NCI-H1417 treated with DMSO at 0.1 percent for 48 hours (cell line): Measurements from ENCODE around the gene RELL2.
A peak's percentile ranks its signal among the peaks of the same experiment; 100 is the strongest.

ENCODE experiments used
- DNase-seq: peaks from one replicate; lab custom pipeline; 2025; lab: John Stamatoyannopoulos, UW

The RELL2 gene

DNA sequence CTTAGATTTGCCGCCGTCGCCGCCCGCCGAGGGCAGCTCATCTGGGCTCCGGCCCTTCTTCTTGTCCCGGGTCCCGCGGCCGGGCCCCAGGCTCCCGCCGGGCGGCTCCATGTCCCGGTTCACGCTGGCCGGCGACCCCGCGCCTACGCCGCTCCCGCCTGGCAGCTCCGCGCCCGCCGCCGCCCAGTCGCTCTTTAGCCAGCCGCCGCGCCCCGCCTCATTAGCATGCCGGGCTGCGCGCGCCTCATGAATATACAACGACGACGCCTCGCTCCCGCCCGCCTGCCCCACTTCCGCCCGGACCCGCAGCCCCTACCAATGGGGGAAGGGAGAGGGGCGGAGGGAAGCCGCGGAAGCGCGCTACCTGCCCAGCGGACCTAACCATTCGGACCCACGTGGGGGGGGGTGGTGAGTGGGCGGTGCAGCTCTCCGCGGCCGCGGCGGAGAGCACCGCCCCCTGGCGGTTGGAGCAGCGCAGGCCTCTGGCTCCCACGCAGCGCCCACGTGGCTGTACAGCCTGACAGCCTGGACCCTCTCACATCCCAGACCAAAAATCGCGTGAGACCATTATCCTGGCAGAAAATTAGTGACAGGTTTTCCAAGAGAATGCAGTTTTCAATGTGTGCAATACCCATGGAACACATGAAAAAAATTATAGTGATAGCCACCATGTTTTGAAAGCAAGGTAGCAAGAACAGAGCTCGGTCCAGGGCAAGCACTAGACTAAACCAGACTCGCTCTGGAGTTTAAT is 17.8 kb upstream of the RELL2 start, which contains the start of gene DIAPH1:
Gene DIAPH1, minus strand, starts transcription at position 197 of the 751 bp plus-strand sequence. Its CDS starts 86 bp downstream, at position 111.
- peak; percentile 10 for DNase-seq

DNA sequence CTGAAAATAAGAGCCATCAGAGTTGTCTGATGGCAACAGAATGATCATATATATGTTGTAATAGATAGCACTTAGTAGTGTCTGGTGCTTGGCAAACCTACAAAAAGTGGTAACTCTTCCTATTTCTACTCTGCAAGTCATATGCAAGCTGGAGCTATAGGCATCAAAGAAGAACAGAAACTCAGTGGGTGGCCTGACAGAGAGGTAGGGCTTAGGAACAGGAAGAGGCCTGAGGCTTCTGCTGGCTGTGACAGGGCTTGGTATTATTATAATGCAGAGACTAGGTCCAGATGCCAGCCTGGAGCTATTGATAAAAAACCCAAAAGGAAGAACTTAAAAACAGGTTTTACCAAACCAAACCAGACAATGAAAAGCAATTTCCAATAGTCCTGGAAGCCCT is 13.6 kb upstream of the RELL2 start:
- no peak for DNase-seq

DNA sequence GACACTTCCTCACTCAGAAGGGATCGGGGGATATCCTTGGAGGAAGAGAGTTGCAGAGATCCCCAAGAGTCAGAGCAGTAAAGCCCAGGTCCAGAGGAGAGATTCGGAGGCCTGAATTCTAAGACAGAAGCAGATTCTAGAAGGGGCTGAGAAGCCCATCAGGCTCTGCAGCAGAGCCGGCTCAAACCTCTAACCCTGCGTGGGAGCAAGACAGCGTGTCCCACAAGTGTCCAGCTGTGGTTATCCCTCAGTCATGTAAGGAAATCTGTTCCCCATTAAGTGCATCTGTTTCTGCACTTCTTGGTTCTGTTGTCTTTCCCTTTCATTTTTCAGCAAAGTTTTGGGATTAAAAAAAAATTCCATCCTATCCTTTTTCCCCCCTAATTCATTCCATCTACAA is 13.2 kb upstream of the RELL2 start:
- DNase-seq = no peak

DNA sequence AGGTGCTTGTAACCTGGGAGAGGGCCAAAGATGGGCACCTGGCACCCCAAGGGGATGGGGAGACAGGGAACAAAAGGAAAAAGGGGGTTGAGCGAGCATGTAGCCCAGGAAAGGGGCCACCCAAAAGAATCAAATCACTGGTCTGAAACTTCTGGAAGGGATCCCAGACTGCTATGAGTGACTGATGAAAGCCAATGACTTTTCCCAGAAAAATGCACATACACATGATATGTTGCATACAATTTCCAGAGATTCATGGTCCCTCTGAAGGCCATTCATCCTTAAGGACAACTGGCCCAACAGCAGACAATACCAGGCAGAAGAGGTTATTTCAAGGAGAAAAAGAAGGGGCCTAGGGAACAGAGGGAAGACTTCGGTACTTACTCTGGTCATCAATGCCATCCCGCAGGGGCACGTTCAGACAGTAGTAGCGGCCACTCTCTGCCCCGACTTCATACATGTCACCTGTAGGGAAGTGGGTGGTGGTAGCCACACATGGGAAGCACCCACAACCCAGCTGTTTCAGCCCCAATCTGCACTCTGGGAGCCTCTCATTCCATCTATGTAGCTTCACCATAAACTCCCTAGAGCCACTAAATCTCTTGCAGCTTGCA is 8.5 kb upstream of the RELL2 start:
- no peak for DNase-seq

DNA sequence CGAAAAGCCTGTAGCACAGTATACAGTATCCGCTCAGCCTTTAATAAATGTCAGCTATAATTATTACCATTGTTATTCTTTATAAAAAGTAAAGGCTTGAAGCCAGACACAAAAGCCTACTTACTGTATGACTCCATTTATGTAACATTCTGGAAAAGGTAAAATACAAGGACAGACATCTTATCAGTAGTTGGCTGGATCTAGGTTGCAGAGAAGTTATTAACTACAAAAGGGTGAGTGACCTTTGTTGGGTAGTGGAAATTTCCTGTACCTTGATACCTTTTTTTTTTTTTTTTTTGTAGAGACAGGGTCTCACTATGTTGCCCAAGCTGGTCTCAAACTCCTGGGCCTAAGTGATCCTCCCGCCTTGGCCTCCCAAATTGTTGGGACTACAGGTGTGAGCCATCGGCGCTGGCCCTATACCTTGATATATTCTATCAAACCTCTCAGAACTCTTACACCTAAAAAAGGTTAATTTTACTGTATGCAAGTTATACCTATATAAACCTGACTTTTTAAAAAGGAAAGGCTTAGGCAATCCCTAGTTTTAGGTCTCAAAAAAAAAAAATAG is 6.1 kb upstream of the RELL2 start:
- no peak for DNase-seq

DNA sequence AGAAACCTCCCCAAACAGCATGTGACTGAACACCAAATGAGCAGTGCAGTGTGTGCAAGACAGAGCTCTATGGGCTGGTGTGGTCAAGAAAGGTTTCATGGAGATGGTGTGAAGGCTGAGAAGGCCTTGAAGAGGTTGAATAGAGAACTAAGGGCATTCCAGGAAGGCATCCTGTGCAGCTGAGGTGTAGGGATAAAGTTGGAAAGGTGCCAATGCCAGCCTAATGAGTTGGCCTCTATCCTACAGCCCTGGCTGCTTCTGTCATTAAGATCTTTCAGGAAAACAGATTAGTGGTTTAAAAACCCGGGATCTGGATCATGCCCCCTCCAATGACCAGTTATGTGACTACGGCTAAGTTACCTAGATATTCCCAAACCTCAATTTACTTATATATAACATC is 4.1 kb upstream of the RELL2 start:
- no peak for DNase-seq

DNA sequence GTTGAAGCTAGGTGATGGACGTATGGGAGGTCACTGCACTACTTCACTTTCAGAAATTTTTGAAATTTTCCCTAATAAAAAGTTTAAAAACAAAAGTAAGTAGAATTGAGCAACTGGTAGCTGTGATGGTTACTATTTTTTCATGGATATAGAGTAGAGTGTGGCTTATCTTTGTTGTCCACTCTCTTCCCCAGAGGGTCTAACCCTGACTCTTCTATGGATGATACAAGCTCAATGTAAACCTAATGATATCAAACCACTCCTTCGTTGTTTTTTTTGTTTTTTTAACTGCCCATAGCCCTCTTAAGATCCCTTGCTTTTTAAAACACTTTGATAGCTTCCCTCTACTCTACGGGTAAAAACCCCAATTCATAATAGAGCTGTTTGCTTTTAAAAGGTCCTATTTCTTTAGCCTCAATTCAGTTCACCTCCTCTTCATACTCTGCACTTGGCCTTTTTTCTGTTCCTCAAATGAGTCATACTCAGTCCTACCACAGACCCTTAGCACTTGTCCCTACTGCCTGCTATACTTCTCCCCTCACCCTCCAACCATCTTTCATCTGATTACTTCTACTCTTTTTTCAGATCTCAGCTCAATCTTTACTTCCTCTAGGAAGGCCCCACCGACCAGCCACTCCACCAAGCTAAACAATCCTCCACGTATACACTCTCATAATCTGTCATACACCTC is 2.8 kb upstream of the RELL2 start:
- DNase-seq = no peak

DNA sequence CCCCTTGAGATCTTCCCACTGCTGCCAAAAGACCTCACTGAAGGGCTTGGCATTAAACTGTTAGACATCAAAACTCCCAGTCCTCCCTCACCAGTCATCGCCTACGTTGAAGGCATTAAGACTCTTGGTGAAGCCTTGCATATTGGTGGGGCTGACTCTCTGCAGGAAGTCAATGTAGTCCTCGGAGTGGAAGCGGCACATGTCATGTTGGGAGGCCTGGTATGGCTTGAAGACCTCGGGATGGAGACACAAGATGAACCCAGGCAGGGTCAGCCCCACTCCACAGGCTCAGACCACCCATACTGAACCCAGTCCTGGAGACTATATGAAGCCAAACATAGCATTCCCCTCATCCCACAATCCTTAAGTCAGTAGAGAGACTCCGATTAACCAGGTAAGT is 2.1 kb upstream of the RELL2 start:
- no peak for DNase-seq

DNA sequence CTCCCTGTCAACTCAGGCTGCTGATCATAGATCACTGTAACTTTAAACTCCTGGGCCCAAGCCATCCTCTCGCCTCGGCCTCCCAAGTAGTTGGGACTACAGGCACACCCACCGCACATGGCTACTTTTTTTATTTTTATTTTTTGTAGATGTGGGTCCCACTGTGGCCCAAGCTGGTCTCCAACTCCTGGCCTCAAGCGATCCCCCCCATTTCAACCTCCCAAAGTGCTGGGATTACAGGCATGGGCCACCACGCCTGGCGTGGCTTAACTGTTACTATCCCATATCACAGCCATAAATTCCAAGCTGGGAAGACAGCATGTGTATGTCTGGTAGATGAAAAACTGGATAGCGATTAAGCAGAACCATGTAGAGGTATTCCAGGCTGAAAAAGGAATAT is 1.2 kb upstream of the RELL2 start:
- DNase-seq = no peak

DNA sequence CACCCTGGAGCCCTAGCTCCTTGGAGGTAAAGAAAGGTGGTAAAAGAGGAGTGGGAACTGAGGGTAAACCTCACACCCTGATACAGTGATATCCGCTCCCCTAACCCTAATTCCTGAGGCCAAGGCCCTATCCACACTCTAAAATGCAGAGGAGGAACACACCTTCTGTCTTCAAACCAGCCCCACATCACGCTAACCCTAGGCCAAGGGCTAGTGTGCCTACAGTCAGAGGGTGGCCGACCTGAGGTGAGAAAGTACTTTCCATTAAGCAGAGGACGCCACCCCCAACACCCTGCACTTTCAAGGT is 738 bp upstream of the RELL2 start:
- no peak for DNase-seq

DNA sequence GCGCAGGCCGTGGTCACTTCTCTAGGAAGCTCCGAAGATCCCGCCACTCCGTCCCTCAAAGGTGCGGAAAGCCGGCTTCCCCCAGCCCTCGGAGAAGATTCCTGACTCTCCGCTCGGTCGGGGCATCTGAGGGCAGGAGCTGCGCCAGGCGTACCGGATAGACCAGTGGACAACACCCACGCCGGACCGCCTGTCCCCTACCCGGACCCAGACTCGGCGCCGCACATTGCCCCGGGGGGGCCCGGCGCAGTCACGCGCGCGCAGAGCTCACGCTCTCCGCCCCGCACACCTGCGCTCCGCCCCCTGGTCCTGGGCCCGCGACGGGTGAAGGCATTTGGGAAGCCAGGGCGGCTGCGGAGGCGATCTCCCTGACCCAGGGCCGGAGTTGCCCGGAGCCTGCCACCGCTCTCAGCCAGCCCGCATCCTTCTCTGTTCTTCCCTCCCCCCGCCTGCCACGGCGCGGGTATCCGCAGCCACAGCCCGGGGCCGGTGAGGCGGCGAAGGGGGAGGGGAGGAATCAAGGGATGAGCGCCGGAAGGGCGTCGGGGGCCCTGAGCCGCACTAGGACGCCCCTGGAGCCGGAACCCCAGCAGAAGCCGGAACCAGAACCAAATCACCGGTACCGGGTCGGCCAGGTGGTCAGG is 448 bp downstream of the RELL2 start:
- no peak for DNase-seq

DNA sequence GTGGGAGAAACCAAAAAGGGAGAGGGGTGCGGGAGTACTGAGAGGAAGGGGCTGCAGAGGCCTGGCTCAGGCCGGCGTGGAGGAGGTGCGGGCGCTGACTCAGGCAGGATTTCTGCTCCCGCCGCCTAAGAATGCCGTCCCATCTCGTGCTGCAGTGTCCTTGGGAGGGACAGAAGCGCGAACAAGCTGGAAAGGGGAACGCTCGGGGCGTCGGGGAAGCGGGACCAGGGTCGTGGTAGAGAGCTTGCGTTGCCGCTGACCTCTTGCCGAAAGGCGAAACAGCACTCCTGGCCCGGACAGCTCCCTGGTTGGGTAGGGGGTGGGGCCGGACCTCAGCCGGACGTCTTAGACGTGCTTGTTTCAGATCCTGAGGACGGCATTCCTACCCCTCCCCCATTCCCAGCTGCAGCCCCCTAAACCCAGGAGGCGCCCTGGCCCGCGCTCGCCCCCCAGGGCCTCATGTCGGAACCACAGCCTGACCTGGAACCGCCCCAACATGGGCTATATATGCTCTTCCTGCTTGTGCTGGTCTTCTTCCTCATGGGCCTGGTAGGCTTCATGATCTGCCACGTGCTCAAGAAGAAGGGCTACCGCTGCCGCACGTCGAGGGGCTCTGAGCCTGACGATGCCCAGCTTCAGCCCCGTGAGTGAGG is 1.1 kb downstream of the RELL2 start:
- DNase-seq = no peak

DNA sequence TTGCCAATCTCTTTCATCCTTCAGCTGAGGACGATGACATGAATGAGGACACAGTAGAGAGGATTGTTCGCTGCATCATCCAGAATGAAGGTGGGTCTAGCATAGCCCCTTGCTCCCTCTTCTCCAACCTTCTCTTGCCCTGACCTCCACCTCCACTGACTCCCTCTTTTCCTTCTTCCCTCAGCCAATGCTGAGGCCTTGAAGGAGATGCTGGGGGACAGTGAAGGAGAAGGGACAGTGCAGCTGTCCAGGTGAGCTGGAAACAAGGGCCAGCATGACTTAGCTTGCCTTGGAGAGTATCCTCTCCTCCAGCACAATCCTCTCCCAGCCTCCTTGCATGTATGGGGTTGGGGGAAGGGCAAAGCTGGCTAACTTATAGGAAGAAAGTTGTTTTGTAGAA is 2.0 kb downstream of the RELL2 start:
- no peak for DNase-seq

DNA sequence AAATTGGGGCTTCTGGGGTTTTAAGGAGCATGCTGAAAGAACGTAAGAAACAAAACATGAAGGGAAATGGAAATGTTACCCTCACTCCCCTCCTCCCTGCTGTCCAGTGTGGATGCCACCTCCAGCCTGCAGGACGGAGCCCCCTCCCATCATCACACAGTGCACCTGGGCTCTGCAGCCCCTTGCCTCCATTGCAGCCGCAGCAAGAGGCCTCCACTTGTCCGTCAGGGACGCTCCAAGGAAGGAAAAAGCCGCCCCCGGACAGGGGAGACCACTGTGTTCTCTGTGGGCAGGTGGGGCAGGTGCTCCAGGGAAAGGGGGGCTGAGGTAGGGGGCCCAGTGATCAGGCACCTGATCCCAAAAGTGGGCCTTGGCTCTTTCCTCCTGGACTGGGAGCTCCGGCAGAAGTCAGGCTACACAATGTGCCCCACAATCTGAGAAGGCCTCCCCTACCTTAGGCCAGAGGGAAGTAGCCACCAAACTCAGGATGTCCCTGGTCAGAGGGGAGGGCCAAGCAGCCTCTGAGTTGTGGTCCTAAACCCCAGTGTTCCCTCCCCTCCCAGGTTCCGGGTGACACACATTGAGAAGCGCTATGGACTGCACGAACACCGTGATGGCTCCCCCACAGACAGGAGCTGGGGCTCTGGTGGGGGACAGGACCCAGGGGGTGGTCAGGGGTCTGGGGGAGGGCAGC is 2.7 kb downstream of the RELL2 start:
- DNase-seq = no peak

DNA sequence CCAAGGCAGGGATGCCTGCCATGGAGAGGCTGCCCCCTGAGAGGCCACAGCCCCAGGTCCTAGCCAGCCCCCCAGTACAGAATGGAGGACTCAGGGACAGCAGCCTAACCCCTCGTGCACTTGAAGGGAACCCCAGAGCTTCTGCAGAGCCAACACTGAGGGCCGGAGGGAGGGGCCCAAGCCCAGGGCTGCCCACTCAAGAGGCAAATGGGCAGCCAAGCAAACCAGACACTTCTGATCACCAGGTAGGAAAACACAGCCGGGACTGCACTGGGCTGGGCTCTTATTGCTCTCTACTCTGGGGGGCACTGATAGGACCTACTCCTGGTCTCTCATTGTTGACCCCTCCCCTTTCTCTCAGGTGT is 3.2 kb downstream of the RELL2 start:
- DNase-seq = no peak

DNA sequence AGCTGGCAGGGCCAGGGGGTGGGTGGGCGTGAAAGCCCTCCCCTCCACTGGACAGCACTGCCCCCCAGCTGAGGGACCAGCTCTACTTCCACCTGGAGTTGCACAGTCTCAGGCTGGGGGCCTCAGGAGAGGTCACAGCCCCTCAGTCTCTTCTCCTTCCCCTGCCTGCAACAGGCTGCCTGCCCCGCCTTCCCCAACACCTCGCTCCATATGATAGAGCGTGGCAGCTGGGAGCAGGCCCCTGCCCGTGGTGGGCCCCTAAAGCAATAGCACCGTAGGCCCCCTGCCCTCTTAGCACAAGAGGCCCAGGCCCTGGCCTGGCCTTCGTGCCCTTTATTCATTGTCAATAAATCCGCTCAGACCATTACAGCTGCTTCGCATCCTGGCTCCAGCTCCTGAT is 3.9 kb downstream of the RELL2 start:
- DNase-seq = no peak

DNA sequence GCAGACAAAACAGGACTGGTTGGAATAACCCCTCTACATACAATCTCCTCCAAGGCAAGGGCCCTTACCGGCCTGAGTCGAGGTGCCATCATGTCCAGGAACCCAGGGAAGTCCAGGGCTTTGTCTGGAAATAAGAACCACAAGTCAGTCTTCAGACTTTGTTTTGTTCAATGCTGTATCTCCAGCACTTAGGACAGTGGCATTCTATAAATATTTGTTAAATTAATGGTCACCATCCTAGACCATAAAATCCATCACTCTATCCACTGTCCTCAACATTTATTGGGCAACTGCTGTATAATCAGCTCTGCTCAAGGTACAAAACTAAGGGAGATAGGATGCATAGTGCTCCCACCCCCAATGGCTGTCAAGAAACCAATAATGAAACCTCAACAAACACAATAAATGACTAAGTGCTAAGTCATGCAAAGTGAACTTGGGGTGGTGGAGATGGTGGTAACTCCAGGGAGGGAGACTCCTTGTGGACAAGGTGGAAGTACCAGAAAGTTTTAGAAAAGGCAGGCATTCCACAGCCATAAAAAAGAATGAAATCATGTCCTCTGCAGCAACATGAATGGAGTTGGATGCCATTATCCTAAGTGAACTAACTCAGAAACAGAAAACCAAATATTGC is 5.0 kb downstream of the RELL2 start:
- no peak for DNase-seq

DNA sequence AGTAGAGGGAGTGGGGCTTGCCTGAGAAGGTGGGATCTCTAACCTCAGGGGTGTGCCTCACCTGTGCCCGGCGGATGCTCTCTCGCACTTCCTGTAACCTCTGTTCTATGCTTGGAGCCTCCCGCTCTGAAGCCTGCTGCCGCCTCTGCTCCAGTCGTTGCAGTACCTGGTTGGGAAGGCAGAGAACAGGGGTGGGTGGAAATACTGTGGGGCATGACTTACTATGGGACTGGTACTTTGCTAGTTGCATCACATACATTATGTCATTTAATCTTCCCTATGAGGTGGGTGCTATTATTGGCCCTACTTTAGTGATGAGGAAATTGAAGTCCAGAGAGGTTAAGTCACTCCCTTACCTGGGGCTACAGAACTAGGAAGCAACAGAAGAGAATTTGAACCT is 9.2 kb downstream of the RELL2 start:
- DNase-seq = no peak

DNA sequence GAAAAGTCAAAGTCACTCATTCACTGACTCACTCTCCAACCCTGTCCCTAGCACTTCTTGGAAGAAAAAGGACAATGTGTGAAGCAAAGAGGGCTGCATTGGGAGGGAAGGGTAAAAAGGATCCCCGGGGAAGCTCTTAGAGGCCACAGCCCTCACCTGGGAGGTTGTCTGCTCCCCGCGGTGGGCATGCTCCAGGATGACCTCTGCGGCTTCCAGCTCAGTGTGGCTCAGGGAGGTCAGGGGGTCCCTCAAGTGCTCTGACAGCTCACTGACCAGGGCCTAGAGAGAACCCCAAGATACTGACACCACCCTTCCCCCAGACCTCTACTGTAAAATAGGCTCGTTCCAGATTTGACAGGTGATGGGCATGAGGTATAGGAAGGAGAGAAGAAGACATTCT is 10.4 kb downstream of the RELL2 start:
- no peak for DNase-seq

DNA sequence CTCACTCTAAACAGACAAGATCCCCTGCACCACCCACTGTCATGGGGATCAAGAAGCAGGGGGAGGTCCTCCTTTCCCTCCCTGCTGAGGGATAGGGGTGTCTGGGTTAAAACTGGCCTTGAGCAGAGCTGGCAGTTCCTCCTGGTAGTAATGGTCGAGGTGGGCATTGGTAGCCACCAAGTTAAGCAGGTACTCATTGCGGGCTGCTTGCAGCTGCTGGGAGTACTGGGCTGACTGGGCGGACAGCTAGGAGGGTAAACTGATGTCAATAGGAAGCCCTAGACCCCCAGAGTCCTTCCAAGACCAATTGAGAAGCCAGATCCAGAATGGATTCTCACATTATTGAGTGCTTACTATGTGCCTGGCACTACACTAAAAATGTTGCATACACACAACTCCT is 11.1 kb downstream of the RELL2 start:
- no peak for DNase-seq

DNA sequence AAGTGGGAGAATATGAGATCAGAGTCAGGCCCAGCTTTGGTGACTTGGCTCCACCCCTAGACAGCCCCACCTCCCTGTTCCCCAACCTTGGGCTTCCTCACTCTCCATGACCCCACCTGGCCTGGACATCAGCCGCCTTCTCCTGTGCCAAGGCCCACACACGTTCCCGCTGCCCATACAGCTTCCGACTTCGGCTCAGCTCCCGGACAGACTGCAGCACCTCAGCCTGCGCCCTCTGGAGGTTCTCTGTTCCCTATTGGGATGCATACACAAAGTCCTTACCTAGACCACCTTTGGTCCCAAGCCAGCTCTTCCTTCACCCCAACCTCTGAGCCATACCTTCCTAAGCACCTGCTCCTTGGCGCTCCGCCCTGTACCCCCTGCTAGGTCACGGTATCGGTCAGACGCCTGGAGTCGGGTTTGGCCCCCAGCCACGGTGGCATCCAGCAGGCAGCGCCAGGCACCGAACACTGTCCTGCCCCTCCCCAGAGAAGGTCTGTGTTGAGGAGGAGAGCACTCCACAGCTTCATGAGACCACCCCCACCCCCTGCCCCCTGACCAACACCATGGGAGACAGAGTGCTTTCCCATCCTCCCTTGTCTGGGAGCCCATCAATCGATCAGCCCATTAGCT is 12.4 kb downstream of the RELL2 start:
- no peak for DNase-seq
